DMS153 treated with DMSO at 0.1 percent for 48 hours (cell line): ENCODE data around the gene LRRC39.

Experiments used
- DNase-seq: peaks from one replicate; lab custom pipeline; 2025; ENCODE audit not compliant: unreplicated experiment; lab: John Stamatoyannopoulos, UW

The LRRC39 gene

GRCh38 chr1:100151679-100152078 lies 26.4 kb downstream of the LRRC39 start:
- DNase-seq = no peak

- no peak for DNase-seq
Measured at GRCh38 chr1:100147875-100148274, 30.2 kb downstream of the LRRC39 start.

- DNase-seq = no peak
Measured at GRCh38 chr1:100146958-100147357, 31.1 kb downstream of the LRRC39 start.

GRCh38 chr1:100145116-100145515 lies 32.9 kb downstream of the LRRC39 start:
- no peak for DNase-seq

GRCh38 chr1:100142343-100142742 lies 35.7 kb downstream of the LRRC39 start:
- DNase-seq = no peak

GRCh38 chr1:100141192-100141591 lies 36.9 kb downstream of the LRRC39 start:
- no peak for DNase-seq

GRCh38 chr1:100137602-100138001 lies 40.5 kb downstream of the LRRC39 start:
- no peak for DNase-seq

- no peak for DNase-seq
Measured at GRCh38 chr1:100134872-100135271, 43.2 kb downstream of the LRRC39 start.

GRCh38 chr1:100132566-100133477 lies 45.2 kb downstream of the LRRC39 start, which contains the start of the genes SASS6 and TRMT13:
Gene SASS6, minus strand, starts transcription at chr1:100132930. Its CDS starts 116 bp downstream, at chr1:100132814.
Gene TRMT13, plus strand, starts transcription at chr1:100133163. Its CDS starts 6 bp downstream, at chr1:100133169.
- peak; percentile 93 for DNase-seq

- no peak for DNase-seq
Measured at GRCh38 chr1:100131623-100132022, 46.4 kb downstream of the LRRC39 start.

GRCh38 chr1:100130552-100131077 lies 47.4 kb downstream of the LRRC39 start:
- no peak for DNase-seq

GRCh38 chr1:100127226-100127625 lies 50.8 kb downstream of the LRRC39 start:
- no peak for DNase-seq

GRCh38 chr1:100122177-100122576 lies 55.9 kb downstream of the LRRC39 start:
- no peak for DNase-seq

- no peak for DNase-seq
Measured at GRCh38 chr1:100115524-100115923, 62.5 kb downstream of the LRRC39 start.

- DNase-seq = no peak
Measured at GRCh38 chr1:100109554-100110066, 68.4 kb downstream of the LRRC39 start.

- DNase-seq = no peak
Measured at GRCh38 chr1:100107696-100108095, 70.4 kb downstream of the LRRC39 start.

GRCh38 chr1:100101564-100101963 lies 76.5 kb downstream of the LRRC39 start:
- no peak for DNase-seq

- DNase-seq = no peak
Measured at GRCh38 chr1:100100202-100100601, 77.9 kb downstream of the LRRC39 start.
